ENCODE results near the gene LRP2.
A peak's percentile ranks its signal among the peaks of the same experiment; 100 is the strongest.
"Not testable (repeated sequence)": the region's sequence is repeated elsewhere in the genome, so short reads cannot be mapped to it uniquely, and the experiment has no call there.

LRP2 gene

DNA sequence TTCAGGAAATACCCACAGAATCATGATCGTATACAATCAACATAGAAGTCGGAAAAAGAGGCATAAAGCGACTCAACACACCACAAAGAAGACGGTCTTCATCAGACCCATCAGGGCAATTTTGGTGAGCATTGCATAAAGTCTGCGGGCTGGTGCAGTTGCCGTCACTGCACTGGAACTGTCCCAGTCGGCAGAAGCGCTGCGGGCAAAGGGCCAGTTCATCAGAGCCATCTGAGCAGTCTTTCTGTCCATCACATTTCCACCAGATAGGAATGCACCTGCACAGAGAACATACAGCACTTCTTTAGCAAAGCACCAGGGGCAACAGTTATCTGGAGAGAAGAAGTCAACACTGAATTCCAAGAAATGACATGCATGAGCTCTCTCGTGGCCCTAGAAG lies 187.2 kb downstream of the LRP2 start:
- no peak for DNase-seq (ENCODE audit: low spot score)

- peak; percentile 81 for DNase-seq (ENCODE audit: low spot score)
Observed at GRCh38 chr2:169173876-169174275, 188.5 kb downstream of the LRP2 start.

DNA sequence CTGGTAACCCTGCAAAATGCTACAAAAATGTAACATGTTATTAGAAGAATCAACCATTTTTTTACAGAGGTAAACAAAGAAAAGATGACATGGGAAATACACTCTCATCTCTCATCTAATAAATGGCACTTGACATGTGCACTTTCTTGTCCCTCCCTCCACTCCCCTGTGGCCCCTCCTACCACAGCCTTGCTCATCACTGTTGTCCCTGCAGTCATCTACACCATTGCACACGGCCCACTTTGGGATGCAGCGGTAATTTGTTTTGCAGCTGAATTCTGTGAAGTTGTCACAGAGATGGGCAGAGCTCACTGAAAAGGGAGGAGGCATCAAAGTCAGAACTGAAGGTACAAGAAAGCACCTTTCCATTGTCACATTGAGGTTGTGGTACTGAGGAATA lies 189.4 kb downstream of the LRP2 start:
- DNase-seq (ENCODE audit: low spot score), result no peak

DNA sequence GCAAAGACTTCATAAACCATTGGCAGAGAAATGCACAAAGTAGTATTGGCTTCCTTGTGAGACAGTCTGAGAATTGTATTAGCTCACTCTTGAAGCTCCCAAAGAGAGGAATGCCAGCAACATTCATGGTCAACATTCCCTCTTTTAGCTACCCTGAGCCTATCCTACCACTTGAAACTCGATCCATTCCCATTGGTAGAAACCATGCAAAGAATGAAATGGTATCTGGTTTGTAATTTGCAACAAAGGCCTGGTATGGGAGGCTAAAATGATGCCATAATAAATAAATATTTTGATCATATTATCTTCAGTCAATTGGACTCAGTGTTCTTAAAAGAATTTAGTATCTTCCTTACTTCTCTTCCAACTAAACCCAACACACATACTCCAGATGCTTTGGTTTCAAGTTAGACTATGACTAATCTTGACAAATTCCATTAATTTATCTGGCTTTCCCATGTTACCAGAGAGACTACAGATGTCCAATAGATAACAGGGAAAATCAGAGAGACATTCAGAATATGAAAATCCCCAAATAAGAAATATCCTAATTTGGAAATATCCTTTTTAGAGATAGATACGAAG lies 190.1 kb downstream of the LRP2 start:
- no peak for DNase-seq (ENCODE audit: low spot score)

- DNase-seq (ENCODE audit: low spot score), result no peak
Observed at GRCh38 chr2:169165791-169166190, 196.5 kb downstream of the LRP2 start.

DNA sequence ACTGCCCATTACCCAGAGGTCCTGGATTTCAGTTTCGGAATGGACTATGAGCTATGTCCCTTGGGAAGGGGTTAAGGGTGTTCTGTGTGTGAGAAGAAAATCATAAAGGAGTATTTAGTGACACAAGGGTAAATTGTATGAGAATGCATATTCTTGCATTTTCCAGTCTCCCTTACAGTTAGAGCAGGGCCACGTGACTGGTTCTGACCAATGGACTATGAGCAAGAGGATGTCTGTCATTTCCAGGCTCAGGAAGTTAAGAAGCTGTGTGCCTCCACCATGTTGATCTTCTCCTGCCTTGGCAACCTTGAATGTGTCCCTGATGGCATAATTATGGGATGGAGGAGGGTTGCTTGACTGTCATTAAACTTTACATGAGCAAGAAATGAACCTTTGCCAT lies 198.0 kb downstream of the LRP2 start:
- DNase-seq (ENCODE audit: low spot score), result no peak

DNA sequence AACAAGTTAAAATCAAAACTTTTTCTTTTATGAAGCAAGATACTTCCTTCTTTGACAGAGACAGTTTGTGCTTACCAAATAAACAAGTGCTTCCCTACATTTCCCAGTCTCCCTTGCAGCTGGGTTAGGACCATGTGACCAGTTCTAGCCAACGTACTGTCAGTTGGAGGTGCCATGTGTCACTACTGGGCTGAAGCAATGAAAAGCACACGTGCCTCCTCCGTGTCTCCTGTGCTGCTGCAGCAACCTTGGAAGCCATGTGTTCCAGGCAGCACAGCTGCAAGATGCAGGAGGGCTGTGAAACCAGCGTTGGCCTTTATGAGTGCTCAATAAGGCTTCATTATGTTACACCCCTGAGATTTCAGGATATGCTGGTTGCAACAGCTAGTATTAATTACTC lies 199.7 kb downstream of the LRP2 start:
- no peak for DNase-seq (ENCODE audit: low spot score)

GRCh38 chr2:169160926-169161481 lies 201.3 kb downstream of the LRP2 start:
- DNase-seq (ENCODE audit: low spot score), result no peak

GRCh38 chr2:169159686-169160085 lies 202.6 kb downstream of the LRP2 start:
- no peak for DNase-seq (ENCODE audit: low spot score)

- DNase-seq (ENCODE audit: low spot score), result no peak
Observed at GRCh38 chr2:169158874-169159273, 203.5 kb downstream of the LRP2 start.

- DNase-seq (ENCODE audit: low spot score), result no peak
Observed at GRCh38 chr2:169146220-169146619, 216.1 kb downstream of the LRP2 start.

GRCh38 chr2:169143998-169144397 lies 218.3 kb downstream of the LRP2 start:
- no peak for DNase-seq (ENCODE audit: low spot score)

DNA sequence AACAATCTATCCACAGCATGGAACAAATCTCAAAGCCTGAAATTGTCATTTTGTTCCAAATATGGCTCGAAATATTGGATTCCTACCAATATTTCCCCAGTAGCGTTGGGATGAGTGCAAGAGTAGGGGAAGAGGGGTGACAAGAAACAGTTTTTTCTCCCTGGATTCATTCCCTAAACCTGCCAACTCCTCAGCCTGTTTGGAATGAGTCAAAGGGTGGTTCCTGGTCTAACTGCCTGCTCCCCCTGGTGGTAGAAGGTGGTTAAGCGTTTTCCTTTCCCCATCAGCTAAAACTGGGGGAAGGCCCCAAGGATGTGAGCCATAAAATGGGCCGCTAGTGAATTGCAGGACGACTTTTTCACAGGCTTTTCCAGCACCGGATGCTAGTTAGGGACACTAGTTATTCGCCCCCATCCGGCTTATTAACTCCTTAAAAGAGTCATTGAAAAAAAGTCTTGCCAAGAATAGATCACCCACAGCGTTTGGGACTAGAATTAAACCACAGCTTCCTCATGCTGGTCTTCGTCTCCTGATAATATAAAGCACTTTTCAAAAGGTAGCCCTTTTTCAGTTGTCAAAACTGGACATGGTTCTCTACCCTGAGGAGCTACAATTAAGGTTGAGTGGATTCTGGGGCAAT lies 220.5 kb downstream of the LRP2 start:
- DNase-seq (ENCODE audit: low spot score), result peak; percentile 26

- DNase-seq (ENCODE audit: low spot score), result no peak
Observed at GRCh38 chr2:169139993-169140767, 222.2 kb downstream of the LRP2 start.

DNA sequence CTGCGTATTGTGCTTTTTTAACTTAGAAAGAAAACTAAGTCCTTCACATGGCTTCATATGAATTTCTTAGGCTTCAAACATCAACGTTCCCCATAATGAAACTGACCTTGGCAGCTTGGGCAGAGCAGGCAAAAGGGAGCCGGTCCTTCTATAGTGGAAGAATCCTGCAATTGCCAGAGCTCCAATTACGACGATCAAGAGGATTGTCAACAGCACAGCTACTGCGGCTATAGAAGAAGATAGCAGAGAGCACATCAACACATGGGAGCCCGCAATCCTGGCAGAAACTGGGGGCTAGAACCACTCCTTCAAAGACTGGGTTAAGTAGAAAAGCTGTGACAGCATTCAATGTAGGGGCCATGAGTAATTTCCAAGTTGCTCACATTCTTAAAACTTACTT lies 223.2 kb downstream of the LRP2 start:
- DNase-seq (ENCODE audit: low spot score), result no peak

- no peak for DNase-seq (ENCODE audit: low spot score)
Observed at GRCh38 chr2:169137924-169138323, 224.4 kb downstream of the LRP2 start.

DNA sequence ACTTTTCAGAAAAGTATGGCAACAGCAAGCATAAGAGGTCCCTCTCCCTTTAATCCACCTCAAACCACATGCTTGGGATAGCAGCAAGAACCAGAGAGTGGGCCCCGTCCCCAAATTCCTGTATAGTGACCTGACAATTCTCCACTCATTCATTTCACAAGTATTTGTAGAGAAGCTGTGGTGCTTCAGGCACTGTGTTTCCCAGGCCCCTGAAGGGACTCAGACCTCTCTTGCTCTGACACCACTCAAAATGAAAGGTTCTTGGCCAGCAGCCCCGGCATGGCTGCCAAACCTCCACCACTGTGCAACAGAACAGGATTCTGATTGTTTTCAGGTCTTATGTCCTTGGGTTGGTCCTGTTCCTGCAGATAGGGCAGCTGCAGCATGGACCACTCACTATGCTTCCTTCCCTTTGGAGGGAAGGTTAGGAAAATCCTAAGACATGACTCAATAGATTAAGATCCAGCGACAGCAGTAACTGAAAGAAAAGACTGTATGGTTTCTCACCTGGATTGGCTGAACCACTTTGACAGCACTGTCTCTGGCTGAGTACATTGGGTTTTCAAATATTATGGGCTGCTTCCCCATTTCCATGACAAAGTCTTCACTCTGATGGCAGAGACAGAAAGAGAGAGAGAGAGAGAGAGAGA lies 225.3 kb downstream of the LRP2 start:
- DNase-seq (ENCODE audit: low spot score), result no peak

DNA sequence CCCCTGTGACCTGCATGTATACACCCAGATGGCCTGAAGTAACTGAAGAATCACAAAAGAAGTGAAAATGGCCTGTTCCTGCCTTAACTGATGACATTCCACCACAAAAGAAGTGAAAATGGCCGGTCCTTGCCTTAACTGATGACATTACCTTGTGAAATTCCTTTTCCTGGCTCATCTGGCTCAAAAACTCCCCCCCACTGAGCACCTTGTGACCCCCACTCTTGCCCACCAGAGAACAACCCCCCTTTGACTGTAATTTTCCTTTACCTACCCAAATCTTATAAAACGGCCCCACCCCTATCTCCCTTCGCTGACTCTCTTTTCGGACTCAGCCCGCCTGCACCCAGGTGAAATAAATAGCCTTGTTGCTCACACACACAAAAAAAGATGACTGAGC lies 225.9 kb downstream of the LRP2 start:
- DNase-seq (ENCODE audit: low spot score), result not testable (repeated sequence)

DNA sequence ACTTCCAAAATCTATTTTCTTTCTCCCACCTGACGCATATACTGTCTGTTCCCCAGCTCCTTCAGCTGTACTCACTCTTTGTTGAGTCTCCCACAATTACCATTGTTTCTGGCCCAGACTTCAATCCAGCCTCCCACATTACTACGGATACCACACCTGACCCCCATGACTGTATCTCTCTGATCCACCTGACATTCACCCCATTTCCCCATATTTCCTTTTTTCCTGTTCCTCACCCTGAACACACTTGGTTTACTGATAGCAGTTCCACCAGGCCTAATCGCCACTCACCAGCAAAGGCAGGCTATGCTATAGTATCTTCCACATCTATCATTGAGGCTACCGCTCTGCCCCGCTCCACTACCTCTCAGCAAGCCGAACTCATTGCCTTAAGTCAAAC lies 228.1 kb downstream of the LRP2 start:
- DNase-seq (ENCODE audit: low spot score), result not testable (repeated sequence)

DNA sequence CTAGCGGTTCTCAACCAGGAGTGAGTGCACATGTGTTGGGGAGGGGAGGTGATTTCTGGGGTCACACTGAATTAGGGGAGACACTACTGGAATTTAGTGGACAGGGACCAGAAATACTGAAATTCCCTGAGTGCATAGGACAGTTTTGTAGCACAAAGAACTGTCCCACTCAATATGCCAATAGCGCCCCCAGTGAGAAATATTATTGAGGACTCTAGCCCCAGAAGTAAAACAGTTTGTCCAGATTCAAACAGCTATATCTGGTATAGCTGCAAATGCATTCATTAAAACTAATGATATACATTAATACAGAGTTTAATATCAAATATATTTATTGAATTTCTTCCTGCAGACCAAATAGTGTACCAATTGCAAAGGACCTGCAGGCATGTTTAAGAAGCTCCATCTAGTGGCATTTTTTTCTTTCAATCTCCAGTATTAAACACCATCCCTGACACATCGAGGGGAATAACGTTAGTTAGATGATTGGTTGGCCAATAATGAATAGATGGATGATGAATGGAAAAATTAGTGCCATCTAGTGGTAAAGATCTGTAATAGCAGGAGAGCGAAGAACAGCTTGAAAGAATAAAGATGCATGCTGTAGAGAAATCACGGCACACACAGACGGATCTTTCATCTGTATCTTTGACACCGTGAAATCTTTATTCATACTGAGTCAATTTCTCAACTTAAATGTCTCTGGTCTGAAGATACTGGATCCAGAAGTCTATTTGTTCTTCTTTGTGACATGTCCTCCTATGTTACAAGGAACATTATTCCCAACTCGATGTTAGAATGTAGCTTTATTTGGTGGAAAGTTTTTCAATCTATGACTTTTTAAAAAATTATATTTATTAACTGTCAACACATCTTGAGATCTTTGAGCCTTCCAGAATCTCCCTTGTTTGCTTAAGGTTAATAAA lies 230.5 kb downstream of the LRP2 start:
- peak; percentile 44 for DNase-seq (ENCODE audit: low spot score)

DNA sequence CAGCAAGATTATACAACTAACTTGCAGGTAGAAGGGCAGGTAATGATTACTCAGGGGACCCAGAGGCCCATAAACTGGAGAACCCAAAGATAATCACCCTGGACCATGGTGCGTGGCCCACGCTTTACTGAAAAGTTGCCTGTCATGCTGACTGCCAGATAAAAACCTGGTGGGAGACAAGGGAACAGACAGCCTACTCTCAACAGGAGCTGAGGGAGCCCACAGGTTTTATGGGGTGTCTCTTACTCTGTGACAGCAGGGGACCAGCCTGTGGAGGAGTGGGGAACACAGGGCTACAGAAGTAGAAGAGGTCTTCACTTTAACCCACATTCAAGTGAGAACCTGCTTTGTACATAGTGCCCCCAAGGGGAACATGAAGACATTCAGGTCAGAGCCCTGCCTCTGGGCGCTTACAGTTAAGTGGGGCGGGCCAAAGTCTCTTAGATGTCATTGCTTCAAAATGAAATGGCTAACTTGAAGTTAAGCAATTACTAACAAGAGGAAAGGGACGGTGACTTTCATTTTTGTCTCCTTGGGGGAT lies 232.6 kb downstream of the LRP2 start:
- no peak for DNase-seq (ENCODE audit: low spot score)

Measured in cerebellar cortex (tissue), 1 donor.